Activated CD4-positive, alpha-beta T cell treated with anti-CD3 and anti-CD28 coated beads for 48 hours (primary cell): Measurements from ENCODE around the gene WWOX.

Source experiments
- DNase-seq: peaks from one replicate; pipeline ENCODE4 v3.0.0-alpha.2; 2020

The WWOX gene

GRCh38 chr16:78641433-78641832 is 542.0 kb downstream of the WWOX start:
- DNase-seq: no peak

DNA sequence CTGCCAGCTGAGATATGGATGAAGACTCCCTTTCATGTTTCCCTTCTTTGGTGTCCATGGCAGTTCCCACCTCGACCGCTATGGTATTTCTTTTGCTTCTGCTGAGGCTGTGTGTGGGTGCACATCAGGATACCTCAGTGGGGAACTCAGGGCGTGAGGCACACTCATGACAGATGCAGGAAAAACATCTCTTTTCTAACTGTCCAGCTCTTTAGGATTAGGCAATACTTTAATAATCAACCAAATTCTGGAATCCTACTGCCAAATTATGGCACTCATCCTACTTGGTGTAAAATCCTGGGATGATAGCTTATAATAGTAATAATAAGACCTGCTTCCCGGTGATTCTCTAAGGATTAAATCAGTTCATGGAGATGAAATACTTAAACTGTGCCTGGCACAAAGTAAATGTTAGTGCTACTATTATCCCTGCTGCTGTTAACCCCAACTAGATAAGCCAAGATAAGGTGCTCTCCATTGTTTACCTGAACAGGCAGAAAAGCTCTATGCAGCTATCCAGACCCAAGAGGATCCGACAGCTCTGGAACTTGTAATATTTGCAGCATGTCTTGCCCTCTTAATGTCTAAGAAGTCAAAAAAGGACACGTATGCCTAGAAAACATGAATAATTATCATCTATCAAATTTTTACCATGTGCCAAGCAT is 543.3 kb downstream of the WWOX start:
- no peak for DNase-seq

- no peak for DNase-seq
These were observed 546.2 kb downstream of the WWOX start for GRCh38 chr16:78645657-78646056.

DNA sequence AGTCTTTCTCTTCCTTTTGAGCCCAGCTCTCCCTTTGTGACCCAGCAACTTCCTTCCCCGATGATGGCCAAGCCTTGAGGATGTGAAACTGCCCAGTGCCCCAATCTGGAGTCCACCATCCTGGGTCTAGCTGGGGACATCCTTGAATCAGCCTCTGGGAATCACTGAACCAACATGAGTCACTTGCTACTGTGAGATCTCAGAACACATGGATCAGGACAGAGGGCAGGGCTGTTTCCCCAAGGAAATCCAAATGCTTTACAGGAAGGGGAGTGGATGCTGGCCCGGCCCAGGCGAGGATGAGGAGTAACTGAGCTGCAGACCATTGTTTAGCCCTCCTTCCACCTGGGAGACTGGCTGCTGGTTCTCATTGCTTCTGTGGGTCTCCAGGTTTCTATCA is 547.6 kb downstream of the WWOX start:
- DNase-seq: no peak

DNA sequence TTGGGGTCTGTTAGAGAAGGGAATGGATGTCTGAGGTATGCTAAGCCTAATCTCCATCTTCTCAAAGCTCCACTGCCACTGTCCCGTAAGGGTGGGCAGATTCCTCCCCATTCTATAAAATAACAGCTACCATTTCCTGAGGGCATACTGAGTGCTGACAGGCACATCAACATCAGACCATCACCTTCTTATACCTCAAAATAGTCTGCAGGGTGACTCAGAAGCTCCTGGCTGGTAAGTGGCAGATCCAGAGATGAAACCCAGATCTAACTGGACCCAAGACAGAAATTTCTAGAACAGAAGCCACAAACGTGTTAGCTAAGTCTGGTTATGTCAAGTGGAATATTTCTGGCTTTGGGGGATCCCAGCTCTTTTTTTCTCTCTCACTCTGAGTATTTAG is 548.0 kb downstream of the WWOX start:
- no peak for DNase-seq

DNA sequence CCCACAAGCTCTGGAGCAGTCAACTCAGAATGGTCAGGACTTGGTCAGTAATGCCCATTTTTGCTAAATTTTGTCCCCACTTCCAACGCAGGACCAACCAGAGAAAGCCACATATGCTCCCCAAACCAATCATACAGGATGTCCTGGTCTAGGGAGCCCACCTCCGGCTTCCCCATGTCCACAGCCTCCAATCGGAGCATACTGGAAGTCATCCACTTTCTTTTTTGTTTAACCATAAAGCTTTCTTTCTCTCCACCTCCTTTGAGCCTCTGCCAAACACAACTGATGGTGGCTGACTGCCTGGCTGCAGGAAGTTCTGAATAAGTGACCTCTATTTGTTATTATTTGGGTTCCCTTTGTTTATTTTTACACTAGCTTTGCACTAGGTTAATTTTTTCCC is 549.1 kb downstream of the WWOX start:
- DNase-seq: no peak

DNA sequence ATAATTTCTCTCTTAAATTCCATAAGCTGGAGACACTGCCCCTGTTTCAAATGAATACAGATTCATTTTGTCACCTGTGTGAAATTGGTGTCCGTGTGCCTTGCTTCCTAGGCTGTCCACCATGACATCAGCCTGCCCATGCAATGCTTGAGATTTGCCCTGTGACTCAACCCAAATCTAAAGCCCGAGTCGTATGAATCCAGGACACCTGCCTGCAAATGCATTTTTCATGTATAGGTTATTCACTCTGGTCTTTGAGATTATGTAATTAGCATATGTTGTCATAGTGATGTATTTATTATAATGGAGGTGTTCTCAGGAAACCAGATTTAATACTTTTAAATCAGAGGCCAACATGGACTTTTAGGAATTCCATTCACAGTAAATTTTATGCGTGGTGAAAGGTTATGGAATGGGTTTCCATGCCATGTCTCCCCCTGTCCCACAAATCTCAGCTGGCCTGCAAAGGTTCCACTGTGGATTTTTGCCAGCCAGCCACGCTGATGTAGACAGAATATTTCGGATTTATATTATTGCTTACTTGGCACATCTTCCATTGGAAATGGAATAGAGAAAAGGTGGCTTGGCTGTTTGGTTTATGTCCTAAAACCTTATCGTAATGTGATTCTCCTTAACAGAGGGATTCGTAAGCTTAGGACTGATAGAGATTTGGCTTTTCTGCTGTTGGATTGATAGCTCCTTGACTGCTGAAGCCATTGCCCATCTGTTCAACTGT is 551.1 kb downstream of the WWOX start:
- DNase-seq: no peak

DNA sequence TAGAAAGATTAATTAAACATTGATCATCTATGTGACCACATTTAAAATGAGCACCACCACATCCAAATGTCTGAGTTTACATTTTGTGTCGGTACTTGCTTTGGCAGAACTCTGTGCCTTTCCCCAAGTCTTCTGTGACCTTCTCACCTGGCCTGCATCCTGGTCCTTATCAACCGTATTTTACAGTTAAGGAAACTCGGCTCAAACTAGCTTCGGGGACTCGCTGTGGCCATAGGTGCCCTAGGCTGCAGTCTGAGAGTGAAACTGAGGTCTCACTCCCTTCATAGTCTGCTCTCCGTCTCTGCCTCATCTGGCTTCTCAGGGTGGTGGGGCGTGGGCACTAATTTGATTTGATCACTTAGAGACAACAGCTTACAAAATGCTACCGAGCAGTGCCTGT is 555.5 kb downstream of the WWOX start:
- no peak for DNase-seq

GRCh38 chr16:78655331-78656113 is 556.1 kb downstream of the WWOX start:
- no peak for DNase-seq

GRCh38 chr16:78656887-78657286 is 557.4 kb downstream of the WWOX start:
- DNase-seq: no peak

DNA sequence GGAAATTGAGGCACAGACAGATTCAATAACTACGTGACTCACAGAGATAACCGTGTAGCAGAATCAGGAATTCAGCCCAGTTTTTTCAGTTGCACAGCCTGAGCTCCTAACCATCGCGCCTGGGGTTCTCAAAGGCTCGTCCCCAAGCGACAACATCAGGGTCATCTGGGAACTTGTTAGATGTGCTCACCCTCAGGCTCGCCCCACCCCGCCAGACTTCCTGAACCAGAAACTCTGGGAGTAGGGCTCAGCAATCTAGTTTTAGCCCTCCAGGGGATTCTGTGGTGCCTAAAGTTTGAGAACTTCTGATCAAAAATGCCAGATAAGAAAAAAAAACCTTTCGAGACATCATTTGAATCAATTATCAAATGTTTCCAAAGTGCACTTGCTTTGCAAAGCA is 559.8 kb downstream of the WWOX start:
- DNase-seq: no peak

- DNase-seq: no peak
These were observed 560.3 kb downstream of the WWOX start for GRCh38 chr16:78659668-78660217.

DNA sequence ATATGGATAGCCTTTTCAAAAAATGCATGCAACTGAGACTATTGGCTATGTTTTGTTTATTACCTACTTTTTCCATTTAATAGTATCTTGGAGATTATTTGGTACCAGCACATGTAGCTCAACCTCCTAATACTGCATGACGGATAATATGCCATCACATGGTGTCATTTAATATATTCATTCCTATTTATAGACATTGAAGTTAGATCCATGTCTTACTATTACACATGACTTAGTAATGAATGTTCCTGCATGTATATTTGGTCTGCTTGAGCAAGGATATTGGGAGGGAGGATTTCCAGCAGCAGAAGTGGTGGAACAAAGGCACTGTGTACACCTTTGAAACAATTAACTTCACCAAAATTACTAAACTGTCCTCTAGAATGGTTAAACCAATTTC is 561.3 kb downstream of the WWOX start:
- DNase-seq: no peak

GRCh38 chr16:78663690-78664089 is 564.2 kb downstream of the WWOX start:
- DNase-seq: no peak

GRCh38 chr16:78664811-78665772 is 565.6 kb downstream of the WWOX start:
- no peak for DNase-seq

DNA sequence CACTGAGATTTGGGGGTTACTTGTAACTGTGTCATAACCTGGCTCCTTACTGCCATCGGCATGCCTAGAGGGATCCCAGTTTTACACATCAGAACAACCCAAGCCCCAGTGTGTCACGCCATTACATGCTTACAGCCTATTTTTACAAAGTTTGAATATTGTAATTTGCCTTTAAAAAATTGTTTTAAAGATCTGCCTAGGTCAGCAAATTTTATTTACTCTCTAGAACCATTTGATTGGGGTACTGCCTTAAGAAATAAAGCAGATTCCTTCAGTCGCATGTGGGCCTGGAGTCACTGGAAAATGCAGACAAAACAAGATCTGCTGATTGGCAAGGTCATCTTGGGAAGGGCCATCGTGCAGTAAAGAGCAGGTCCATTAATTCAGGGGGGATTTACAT is 566.9 kb downstream of the WWOX start:
- no peak for DNase-seq

DNA sequence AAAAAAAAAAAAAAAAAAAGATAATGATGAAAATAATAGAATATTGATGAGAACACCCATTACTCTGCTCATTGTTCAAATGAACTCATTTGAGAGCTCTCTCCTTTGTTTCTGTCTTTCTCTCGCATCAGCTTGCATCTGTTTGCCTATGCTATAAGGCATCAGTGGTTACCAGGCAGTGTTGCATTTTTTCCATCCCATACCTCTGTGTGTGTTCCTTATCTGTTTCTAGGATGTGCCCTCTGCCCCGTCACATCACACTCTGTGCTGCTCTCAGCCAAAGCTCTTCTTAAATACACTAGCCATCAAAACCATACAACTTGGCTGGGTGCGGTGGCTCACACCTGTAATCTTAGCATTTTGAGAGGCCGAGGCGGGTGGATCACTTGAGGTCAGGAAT is 568.2 kb downstream of the WWOX start:
- DNase-seq: no peak

GRCh38 chr16:78668393-78668792 is 568.9 kb downstream of the WWOX start:
- DNase-seq: no peak

- no peak for DNase-seq
These were observed 570.5 kb downstream of the WWOX start for GRCh38 chr16:78669994-78670393.

- no peak for DNase-seq
These were observed 573.5 kb downstream of the WWOX start for GRCh38 chr16:78672779-78673556.

DNA sequence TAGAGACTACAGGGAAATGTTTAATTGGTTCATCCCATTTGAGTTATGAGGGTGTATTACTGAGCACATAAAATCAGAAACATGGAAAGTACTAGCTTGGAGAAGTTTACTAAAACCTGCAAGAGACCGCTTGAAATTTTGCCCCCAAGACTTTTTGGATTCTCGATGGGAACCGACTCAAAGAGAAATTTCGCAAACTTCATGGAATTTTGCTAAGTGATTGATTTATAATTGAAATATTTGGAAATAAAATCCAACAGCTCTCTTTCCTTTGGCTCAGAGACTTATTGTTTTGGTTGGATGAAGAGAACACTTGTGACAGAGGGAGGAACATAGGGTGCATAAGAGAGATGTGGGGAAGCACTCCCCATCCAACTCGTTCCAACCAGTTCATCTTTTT is 574.4 kb downstream of the WWOX start:
- DNase-seq: no peak

GRCh38 chr16:78675312-78675711 is 575.9 kb downstream of the WWOX start:
- DNase-seq: no peak
